ENCODE results near the gene AK5. TPM values are rescaled to one million over a fixed set of nuclear protein-coding genes. Genes with fewer than 3 reads are reported as not detected.

Gene AK5
- total RNA-seq, 6 donors from 2014 or later: 0.10 to 0.74 TPM; not detected in 4

GRCh38 chr1:77484926-77485325 is 203.1 kb downstream of the AK5 start:
- Histone ChIP-seq H3K27me3 (no peaks in the 10 kb centered on the region), H3K27ac (no peak overlapping the region), H3K4me1 (no peaks in the 10 kb centered on the region), H3K4me3 (no peak overlapping the region), H3K36me3 (no peaks in the 10 kb centered on the region), H3K9me3 (no peaks in the 10 kb centered on the region)
- 60 to 65% methylated on average over 2 of the region's 2 CpGs for WGBS, 2 donors
- ATAC-seq (ENCODE audit: low FRiP score in 2 of 2) (no peak), DNase-seq (no peak)
- TF ChIP-seq POLR2AphosphoS5 (IDR thresholded peaks at IDR 0.05) (no peak), CTCF (IDR thresholded peaks at IDR 0.05) (no peak), EP300 (IDR thresholded peaks at IDR 0.05) (no peak), POLR2A (IDR thresholded peaks at IDR 0.05) (no peak)

GRCh38 chr1:77487631-77488030 is 205.8 kb downstream of the AK5 start:
- Histone ChIP-seq H3K4me1 (no peaks in the 10 kb centered on the region), H3K27ac (no peak overlapping the region), H3K4me3 (no peak overlapping the region), H3K27me3 (no peaks in the 10 kb centered on the region), H3K9me3 (no peaks in the 10 kb centered on the region), H3K36me3 (no peaks in the 10 kb centered on the region)
- WGBS, 2 donors: 88 to 100% methylated on average over 1 of the region's 1 CpG
- DNase-seq: no peak
- TF ChIP-seq EP300 (IDR thresholded peaks at IDR 0.05): no peak
- TF ChIP-seq CTCF (IDR thresholded peaks at IDR 0.05): no peak
- ATAC-seq (ENCODE audit: low FRiP score in 2 of 2): no peak

GRCh38 chr1:77489910-77490309 is 208.1 kb downstream of the AK5 start:
- H3K4me3 ChIP-seq: no peak overlapping the region
- ATAC-seq (ENCODE audit: low FRiP score in 2 of 2) (no peak), DNase-seq (no peak)
- H3K27me3 ChIP-seq: no peaks in the 10 kb centered on the region
- H3K36me3 ChIP-seq: no peaks in the 10 kb centered on the region
- H3K27ac ChIP-seq: no peak overlapping the region
- 77% methylated on average over 2 of the region's 2 CpGs for WGBS, 2 donors
- TF ChIP-seq EP300 (IDR thresholded peaks at IDR 0.05): no peak
- no peak for TF ChIP-seq POLR2AphosphoS5 (IDR thresholded peaks at IDR 0.05)
- no peak for TF ChIP-seq POLR2A (IDR thresholded peaks at IDR 0.05)
- no peak for TF ChIP-seq CTCF (IDR thresholded peaks at IDR 0.05)
- H3K4me1 ChIP-seq: no peaks in the 10 kb centered on the region
- H3K9me3 ChIP-seq: no peaks in the 10 kb centered on the region

- TF ChIP-seq POLR2A (IDR thresholded peaks at IDR 0.05) (no peak), POLR2AphosphoS5 (IDR thresholded peaks at IDR 0.05) (no peak), CTCF (IDR thresholded peaks at IDR 0.05) (no peak), EP300 (IDR thresholded peaks at IDR 0.05) (no peak)
- Histone ChIP-seq H3K9me3 (no peaks in the 10 kb centered on the region), H3K4me1 (no peaks in the 10 kb centered on the region), H3K27ac (no peak overlapping the region), H3K36me3 (no peaks in the 10 kb centered on the region), H3K4me3 (no peak overlapping the region), H3K27me3 (no peaks in the 10 kb centered on the region)
- DNase-seq: no peak
- ATAC-seq (ENCODE audit: low FRiP score in 2 of 2): no peak
Observed at GRCh38 chr1:77494026-77494425, 212.2 kb downstream of the AK5 start.

- no peak for TF ChIP-seq CTCF (IDR thresholded peaks at IDR 0.05)
- Histone ChIP-seq H3K4me3 (no peak overlapping the region), H3K36me3 (no peaks in the 10 kb centered on the region), H3K27ac (no peak overlapping the region), H3K27me3 (no peaks in the 10 kb centered on the region), H3K9me3 (no peaks in the 10 kb centered on the region), H3K4me1 (no peaks in the 10 kb centered on the region)
- ATAC-seq (ENCODE audit: low FRiP score in 2 of 2) (no peak), DNase-seq (no peak)
Observed at GRCh38 chr1:77498918-77499317, 217.1 kb downstream of the AK5 start.
